Lower lobe of right lung (tissue), 2 donors: Measurements from ENCODE around the gene PRKG1. TPM values are rescaled to one million over a fixed set of nuclear protein-coding genes. Genes with fewer than 3 reads are reported as not detected.
"Not testable (repeated sequence)": the region's sequence is repeated elsewhere in the genome, so short reads cannot be mapped to it uniquely, and the experiment has no call there.

Experiments used
- ATAC-seq, 2 donors: fragments of 200-7000 bp; cut with Tn5 transposase; one replicate each; pipeline ENCODE4 v1.9.1; 2020 to 2022; ENCODE audit warnings: mild to moderate bottlenecking in 2 of 2, moderate library complexity in 2 of 2
- DNase-seq: peaks from one replicate; pipeline ENCODE4 v3.0.0-alpha.2; 2020
- H3K27ac ChIP-seq: fragments of 200-600 bp; one replicate; pipeline ENCODE4 v1.8.0; 2022
- H3K27me3 ChIP-seq: fragments of 200-600 bp; one replicate; pipeline ENCODE4 v1.8.0; 2022; ENCODE audit warnings: low read depth
- H3K36me3 ChIP-seq: fragments of 200-600 bp; one replicate; pipeline ENCODE4 v1.8.0; 2022; ENCODE audit warnings: mild to moderate bottlenecking
- H3K4me1 ChIP-seq: fragments of 200-600 bp; one replicate; pipeline ENCODE4 v1.8.0; 2022
- H3K4me3 ChIP-seq: fragments of 200-600 bp; one replicate; pipeline ENCODE4 v1.8.0; 2022; ENCODE audit warnings: mild to moderate bottlenecking
- H3K9me3 ChIP-seq: fragments of 200-600 bp; one replicate; pipeline ENCODE4 v1.8.0; 2022
- intact Hi-C: fragments of 100-400 bp; cut with DNase I; formaldehyde crosslinking; loops from one replicate; pipeline ENCODE4 v1.11.0; 2022
- total RNA-seq: library from RNA; stranded (reverse); fragmentation: NEBNext Ultra II Directional; extraction: Animal tissue kit (Norgen Biotek cat#: 25700); gene quantifications from one replicate; pipeline ENCODE4 v1.2.1, GENCODE V29; 2021
- TF ChIP-seq, protein P1 (sequence below): fragments of 200-600 bp; IDR thresholded peaks from one replicate; pipeline ENCODE4 v1.8.0; 2022; ENCODE audit warnings: antibody characterized with exemption, mild to moderate bottlenecking
- donor health status: DM: no; HTN: yes; CAD: no; lungs with severe emphysema.

Gene PRKG1
- total RNA-seq, 1 donor from 2014 or later: 23.6 TPM

DNA sequence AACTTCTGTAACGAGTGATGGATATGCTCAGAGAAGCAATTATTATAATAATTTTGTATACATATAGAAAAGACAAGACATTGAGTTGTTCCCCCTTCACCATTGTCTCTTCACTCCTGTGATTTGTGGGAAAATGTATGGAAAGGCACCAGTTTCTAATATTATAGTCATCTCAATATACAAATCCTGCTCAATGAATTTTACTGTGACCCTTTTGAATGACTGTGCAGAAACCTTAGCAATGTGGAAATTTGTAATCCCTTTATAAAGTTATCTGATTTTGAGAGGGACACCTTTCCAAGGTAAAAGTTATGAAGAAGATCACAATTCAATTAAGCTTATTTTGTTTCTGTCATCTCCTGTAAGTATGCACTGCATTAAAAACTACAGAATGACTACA lies 1165.5 kb downstream of the PRKG1 start:
- no peaks in the 10 kb centered on the region for H3K36me3 ChIP-seq
- DNase-seq (no peak), ATAC-seq (no peak)
- TF ChIP-seq, protein P1, sequence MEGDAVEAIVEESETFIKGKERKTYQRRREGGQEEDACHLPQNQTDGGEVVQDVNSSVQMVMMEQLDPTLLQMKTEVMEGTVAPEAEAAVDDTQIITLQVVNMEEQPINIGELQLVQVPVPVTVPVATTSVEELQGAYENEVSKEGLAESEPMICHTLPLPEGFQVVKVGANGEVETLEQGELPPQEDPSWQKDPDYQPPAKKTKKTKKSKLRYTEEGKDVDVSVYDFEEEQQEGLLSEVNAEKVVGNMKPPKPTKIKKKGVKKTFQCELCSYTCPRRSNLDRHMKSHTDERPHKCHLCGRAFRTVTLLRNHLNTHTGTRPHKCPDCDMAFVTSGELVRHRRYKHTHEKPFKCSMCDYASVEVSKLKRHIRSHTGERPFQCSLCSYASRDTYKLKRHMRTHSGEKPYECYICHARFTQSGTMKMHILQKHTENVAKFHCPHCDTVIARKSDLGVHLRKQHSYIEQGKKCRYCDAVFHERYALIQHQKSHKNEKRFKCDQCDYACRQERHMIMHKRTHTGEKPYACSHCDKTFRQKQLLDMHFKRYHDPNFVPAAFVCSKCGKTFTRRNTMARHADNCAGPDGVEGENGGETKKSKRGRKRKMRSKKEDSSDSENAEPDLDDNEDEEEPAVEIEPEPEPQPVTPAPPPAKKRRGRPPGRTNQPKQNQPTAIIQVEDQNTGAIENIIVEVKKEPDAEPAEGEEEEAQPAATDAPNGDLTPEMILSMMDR: no peak
- intact Hi-C loops: no loop called here
- H3K27ac ChIP-seq: no peak overlapping the region
- no peaks in the 10 kb centered on the region for H3K27me3 ChIP-seq
- no peaks in the 10 kb centered on the region for H3K4me1 ChIP-seq
- H3K9me3 ChIP-seq: no peaks in the 10 kb centered on the region
- no peak overlapping the region for H3K4me3 ChIP-seq

DNA sequence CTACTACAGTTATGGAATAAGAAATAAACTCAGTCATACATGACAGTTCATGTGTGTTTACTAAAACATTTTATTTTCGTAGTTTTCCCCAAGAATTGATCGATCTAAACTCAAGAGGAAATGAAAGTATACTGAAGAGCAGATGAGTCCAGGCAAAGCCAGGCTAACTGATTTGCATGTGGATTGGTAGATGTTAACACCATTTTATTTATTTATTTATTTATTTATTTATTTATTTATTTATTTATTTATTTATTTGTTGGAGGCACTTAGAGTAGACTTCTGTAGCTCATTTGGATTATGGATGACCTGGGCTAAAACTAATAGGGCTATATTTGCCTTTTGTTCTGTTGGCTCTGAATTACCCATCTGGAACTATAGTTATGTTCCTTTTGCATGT lies 1171.3 kb downstream of the PRKG1 start:
- H3K27me3 ChIP-seq: no peaks in the 10 kb centered on the region
- no peaks in the 10 kb centered on the region for H3K36me3 ChIP-seq
- H3K9me3 ChIP-seq: no peaks in the 10 kb centered on the region
- TF ChIP-seq, protein P1: no peak
- no peak overlapping the region for H3K4me3 ChIP-seq
- no peak overlapping the region for H3K27ac ChIP-seq
- intact Hi-C loops: no loop called here
- H3K4me1 ChIP-seq: no peaks in the 10 kb centered on the region
- no peak for ATAC-seq
- no peak for DNase-seq

DNA sequence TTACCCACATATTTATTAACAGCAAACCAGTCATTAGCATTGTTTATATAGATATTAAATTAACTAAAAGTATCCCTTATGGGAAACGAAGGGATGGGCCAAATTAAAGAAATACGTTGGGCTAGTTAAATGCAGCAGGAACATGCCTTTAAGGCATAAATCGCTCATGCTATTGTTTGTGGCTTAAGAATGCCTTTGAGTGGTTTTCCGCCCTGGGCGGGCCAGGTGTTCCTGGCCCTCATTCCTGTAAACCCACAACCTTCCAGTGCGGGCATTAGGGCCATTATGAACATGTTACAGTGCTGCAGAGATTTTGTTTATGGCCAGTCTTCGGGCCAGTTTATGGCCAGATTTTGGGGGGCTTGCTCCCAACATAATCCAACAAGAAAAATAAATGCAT lies 1173.6 kb downstream of the PRKG1 start:
- H3K27me3 ChIP-seq, H3K9me3 ChIP-seq, DNase-seq, ATAC-seq, H3K27ac ChIP-seq, H3K4me3 ChIP-seq, H3K4me1 ChIP-seq, H3K36me3 ChIP-seq, intact Hi-C loops: not testable (repeated sequence)

DNA sequence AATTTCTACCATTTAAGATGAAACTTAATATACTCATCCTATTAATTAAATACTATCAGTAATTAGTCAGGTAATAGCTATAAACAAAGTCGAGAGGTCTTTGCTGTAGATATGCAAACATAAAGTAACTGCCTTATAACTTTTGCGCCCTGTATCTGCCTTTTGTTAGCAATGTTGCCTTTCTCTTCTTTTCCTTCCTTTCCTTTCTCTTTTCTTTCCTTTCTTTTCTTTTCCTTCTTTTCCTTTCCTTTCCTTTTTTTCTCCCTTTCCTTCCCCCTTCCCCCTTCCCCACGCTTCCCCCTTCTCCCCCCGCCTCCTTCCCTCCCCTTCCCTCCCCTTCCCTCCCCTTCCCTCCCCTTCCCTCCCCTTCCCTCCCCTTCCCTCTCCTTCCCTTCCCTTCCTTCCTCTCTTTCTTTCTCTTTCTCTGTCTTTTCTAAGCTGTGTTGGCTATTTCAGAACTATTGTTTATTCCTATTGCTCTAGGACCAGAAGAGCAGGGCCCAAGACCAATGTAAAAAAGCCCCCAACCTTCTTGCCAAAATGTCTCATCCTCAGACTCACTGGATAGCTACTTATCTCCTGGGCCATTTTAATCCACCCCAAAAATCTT lies 1174.5 kb downstream of the PRKG1 start:
- no peak overlapping the region for H3K4me3 ChIP-seq
- no peaks in the 10 kb centered on the region for H3K4me1 ChIP-seq
- H3K27me3 ChIP-seq: no peaks in the 10 kb centered on the region
- intact Hi-C loops: no loop called here
- ATAC-seq: no peak
- DNase-seq: no peak
- TF ChIP-seq, protein P1: no peak
- no peaks in the 10 kb centered on the region for H3K36me3 ChIP-seq
- no peak overlapping the region for H3K27ac ChIP-seq
- no peaks in the 10 kb centered on the region for H3K9me3 ChIP-seq

DNA sequence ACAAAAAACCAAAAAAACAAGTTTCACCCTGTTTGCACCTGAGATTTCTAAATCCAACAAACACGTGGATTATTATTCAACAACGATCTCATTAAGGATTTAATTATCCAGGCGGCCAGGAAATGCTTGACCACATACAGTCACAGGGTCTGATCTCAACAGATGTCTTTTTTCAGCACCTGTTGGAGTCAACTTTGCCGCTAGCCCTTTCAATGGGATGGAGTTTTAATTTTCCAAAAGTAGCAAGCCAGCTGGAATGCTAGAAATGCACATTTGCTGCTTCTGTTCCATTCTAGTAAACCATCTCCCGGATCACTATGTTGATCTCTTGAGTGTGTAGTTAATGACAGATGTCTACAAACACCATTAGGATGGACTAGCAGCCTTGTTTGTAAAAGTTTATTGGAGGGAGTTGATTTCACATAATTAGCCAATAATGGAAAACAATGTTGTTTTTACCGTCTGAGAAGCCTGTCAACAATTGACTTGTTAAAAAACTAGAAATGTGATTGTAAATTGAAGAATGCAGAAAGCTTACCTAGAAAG lies 1175.6 kb downstream of the PRKG1 start:
- H3K36me3 ChIP-seq: no peaks in the 10 kb centered on the region
- intact Hi-C loops: no loop called here
- H3K4me1 ChIP-seq: no peaks in the 10 kb centered on the region
- H3K9me3 ChIP-seq: no peaks in the 10 kb centered on the region
- no peaks in the 10 kb centered on the region for H3K27me3 ChIP-seq
- H3K27ac ChIP-seq: no peak overlapping the region
- TF ChIP-seq, protein P1: no peak
- no peak for ATAC-seq
- DNase-seq: no peak
- H3K4me3 ChIP-seq: no peak overlapping the region

DNA sequence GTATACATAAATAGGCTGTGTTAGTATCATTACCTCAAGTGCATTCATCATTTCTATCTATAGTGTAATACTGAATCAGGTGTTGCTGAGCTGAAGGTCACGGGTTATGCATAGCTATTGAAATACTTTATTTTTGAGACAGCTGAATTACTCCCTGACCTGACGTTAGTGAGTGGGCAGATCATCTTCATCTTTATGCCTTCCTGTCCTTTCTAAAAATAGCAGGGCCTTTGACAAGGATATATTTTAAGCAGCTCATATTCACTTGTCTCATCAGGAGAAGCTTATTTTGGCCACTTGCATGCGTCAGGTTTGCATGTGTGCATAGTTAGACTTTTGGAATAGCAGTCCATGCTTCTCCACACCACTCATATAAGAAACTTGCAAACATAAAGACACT lies 1176.2 kb downstream of the PRKG1 start:
- Histone ChIP-seq H3K9me3 (no peaks in the 10 kb centered on the region), H3K4me3 (no peak overlapping the region), H3K4me1 (no peaks in the 10 kb centered on the region), H3K27ac (no peak overlapping the region), H3K27me3 (no peaks in the 10 kb centered on the region), H3K36me3 (no peaks in the 10 kb centered on the region)
- intact Hi-C loops: no loop called here
- ATAC-seq: no peak
- TF ChIP-seq, protein P1: no peak
- DNase-seq: no peak
